HUES48 (cell line): ENCODE measurements around the gene ABCB8.

Source experiments
- H3K27ac ChIP-seq: one replicate; pipeline ENCODE4 v1.7.0; 2013; ENCODE audit warnings: low read depth, low read length, inconsistent platforms
- H3K27me3 ChIP-seq: 2 replicates; pipeline ENCODE4 v1.6.1; 2013; ENCODE audit warnings: mild to moderate bottlenecking, low read length; ENCODE audit not compliant: control insufficient read depth, insufficient read depth
- H3K36me3 ChIP-seq: 2 replicates; pipeline ENCODE4 v1.6.1; 2013; ENCODE audit warnings: low read length; ENCODE audit not compliant: control insufficient read depth, insufficient read depth
- H3K4me1 ChIP-seq: 2 replicates; pipeline ENCODE4 v1.6.1; 2013; ENCODE audit warnings: mild to moderate bottlenecking, low read length; ENCODE audit not compliant: control insufficient read depth, insufficient read depth
- H3K4me3 ChIP-seq: 2 replicates; pipeline ENCODE4 v1.5.1; 2013; ENCODE audit warnings: mild to moderate bottlenecking, low read depth, low read length
- H3K9ac ChIP-seq: 2 replicates; pipeline ENCODE4 v1.6.1; 2013; ENCODE audit warnings: mild to moderate bottlenecking, low read depth, low read length, moderate library complexity
- H3K9me3 ChIP-seq: 2 replicates; pipeline ENCODE4 v1.6.1; 2013; ENCODE audit warnings: low read length; ENCODE audit not compliant: control insufficient read depth, insufficient read depth

ABCB8 gene

GRCh38 chr7:151089893-151090730 lies 61.9 kb downstream of the ABCB8 start:
- H3K9me3 ChIP-seq = no peaks in the 10 kb centered on the region
- peak overlapping the region; percentile 57 for H3K27ac ChIP-seq
- no peak overlapping the region for H3K9ac ChIP-seq
- H3K4me1 ChIP-seq = peaks cover 28% of the 10 kb centered on the region
- H3K27me3 ChIP-seq = peaks cover 25% of the 10 kb centered on the region
- H3K36me3 ChIP-seq = 0 out of 2 replicates have a peak, but pooled peaks cover 3% of the 10 kb centered on the region
- no peak overlapping the region for H3K4me3 ChIP-seq

DNA sequence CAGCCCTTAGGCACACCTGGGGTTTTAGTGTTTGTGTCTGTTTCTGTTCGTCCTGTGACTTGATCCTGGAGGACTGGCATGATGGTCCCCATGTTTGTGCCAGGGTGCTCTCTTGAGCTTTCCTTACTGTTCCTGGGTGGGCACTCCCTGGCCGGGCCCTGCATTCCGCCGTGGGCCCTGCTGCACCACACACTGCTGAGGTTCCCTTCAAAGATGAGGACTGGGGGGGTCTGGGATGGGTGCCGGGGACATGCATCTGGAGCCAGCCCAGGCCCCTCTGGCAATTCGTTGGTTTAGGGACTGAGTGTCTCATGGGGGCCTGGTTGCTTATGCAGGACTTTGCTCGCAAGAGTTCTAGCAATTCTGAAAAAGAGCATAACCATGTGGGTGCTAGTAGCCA lies 62.8 kb downstream of the ABCB8 start:
- peaks cover 23% of the 10 kb centered on the region for H3K4me1 ChIP-seq
- no peak overlapping the region for H3K4me3 ChIP-seq
- H3K9me3 ChIP-seq = no peaks in the 10 kb centered on the region
- no peak overlapping the region for H3K9ac ChIP-seq
- H3K27me3 ChIP-seq = peaks cover 23% of the 10 kb centered on the region
- 0 out of 2 replicates have a peak, but pooled peaks cover 3% of the 10 kb centered on the region for H3K36me3 ChIP-seq
- no peak overlapping the region for H3K27ac ChIP-seq

GRCh38 chr7:151091431-151091830 lies 63.2 kb downstream of the ABCB8 start:
- no peak overlapping the region for H3K4me3 ChIP-seq
- no peak overlapping the region for H3K9ac ChIP-seq
- 0 out of 2 replicates have a peak, but pooled peaks cover 5% of the 10 kb centered on the region for H3K36me3 ChIP-seq
- H3K4me1 ChIP-seq = peaks cover 23% of the 10 kb centered on the region
- H3K27ac ChIP-seq = no peak overlapping the region
- peaks cover 23% of the 10 kb centered on the region for H3K27me3 ChIP-seq
- no peaks in the 10 kb centered on the region for H3K9me3 ChIP-seq

DNA sequence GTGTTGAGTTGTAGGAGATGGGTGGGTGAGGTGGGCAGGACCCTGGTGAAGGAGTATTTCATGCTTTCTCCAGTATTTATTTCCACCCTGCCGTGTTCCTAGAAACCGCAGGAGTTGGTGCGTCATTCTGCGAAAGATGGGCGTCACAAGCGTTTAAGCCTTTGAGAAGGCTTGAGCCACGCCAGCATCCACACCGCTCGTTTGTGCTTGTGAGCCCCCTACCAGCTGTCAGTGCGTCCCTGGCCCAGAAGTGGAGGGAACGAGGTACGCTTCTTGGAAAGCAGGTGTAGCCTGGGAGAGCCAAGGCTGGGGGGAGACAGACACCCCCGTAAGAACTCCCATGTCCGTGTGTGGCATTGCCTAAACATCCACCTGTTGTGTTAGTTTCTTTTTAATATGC lies 63.7 kb downstream of the ABCB8 start:
- H3K4me1 ChIP-seq = peaks cover 23% of the 10 kb centered on the region
- H3K9ac ChIP-seq = no peak overlapping the region
- 0 out of 2 replicates have a peak, but pooled peaks cover 5% of the 10 kb centered on the region for H3K36me3 ChIP-seq
- H3K27me3 ChIP-seq = peaks cover 21% of the 10 kb centered on the region
- H3K4me3 ChIP-seq = no peak overlapping the region
- H3K9me3 ChIP-seq = no peaks in the 10 kb centered on the region
- H3K27ac ChIP-seq = no peak overlapping the region

DNA sequence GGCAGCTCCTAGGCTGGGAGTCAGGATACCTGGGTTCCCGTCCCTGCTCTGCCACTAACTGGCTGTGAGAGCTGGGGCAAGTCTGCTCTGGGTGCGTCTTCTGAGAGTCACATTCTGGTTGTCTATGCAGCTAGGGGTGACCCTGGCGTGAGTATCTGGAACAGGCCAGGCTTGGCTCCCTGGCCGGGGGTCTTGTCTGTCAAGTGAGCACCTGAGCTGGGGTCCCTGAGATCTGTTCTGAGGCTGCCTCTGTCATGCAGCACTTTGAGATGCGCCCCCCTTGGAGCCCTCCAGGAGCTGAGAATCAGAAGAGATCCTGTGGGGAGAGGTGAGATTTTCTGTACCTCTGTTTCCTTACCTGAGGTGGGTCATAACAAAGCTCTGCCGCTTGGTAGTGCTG lies 65.5 kb downstream of the ABCB8 start:
- Histone ChIP-seq H3K9ac (no peak overlapping the region), H3K27me3 (peaks cover 4% of the 10 kb centered on the region), H3K9me3 (no peaks in the 10 kb centered on the region), H3K4me1 (peaks cover 12% of the 10 kb centered on the region; the same call in 1 of the 2 replicates), H3K27ac (no peak overlapping the region), H3K36me3 (0 out of 2 replicates have a peak, but pooled peaks cover 5% of the 10 kb centered on the region), H3K4me3 (no peak overlapping the region)

DNA sequence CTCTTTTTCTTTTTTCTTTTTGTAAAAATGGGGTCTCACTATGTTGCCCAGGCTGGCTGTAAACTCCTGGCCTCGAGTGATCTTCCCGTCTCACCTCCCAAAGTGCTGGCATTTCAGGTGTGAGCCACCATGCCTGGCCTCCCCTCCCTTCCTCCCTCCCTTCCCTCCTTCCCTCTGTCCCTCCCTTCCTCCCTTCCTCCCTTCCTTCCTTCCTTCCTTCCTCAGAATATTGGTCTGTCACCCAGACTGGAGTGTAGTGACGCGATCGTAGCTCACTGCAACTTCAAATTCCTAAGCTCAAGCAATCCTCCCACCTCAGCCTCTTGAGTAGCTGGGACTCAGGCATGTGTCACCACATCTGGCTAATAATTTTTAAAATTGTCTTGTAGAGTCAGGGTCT lies 66.4 kb downstream of the ABCB8 start:
- Histone ChIP-seq H3K36me3 (0 out of 2 replicates have a peak, but pooled peaks cover 5% of the 10 kb centered on the region), H3K27ac (no peak overlapping the region), H3K4me3 (no peak overlapping the region), H3K9me3 (no peaks in the 10 kb centered on the region), H3K27me3 (peaks cover 2% of the 10 kb centered on the region; the same call in 1 of the 2 replicates), H3K4me1 (peaks cover 5% of the 10 kb centered on the region; the same call in 1 of the 2 replicates), H3K9ac (no peak overlapping the region)

- no peak overlapping the region for H3K4me3 ChIP-seq
- no peak overlapping the region for H3K27ac ChIP-seq
- 0 out of 2 replicates have a peak, but pooled peaks cover 2% of the 10 kb centered on the region for H3K4me1 ChIP-seq
- H3K9ac ChIP-seq = no peak overlapping the region
- no peaks in the 10 kb centered on the region for H3K9me3 ChIP-seq
- H3K36me3 ChIP-seq = 0 out of 2 replicates have a peak, but pooled peaks cover 5% of the 10 kb centered on the region
- no peaks in the 10 kb centered on the region for H3K27me3 ChIP-seq
Measured at GRCh38 chr7:151095123-151095797, 67.0 kb downstream of the ABCB8 start.

DNA sequence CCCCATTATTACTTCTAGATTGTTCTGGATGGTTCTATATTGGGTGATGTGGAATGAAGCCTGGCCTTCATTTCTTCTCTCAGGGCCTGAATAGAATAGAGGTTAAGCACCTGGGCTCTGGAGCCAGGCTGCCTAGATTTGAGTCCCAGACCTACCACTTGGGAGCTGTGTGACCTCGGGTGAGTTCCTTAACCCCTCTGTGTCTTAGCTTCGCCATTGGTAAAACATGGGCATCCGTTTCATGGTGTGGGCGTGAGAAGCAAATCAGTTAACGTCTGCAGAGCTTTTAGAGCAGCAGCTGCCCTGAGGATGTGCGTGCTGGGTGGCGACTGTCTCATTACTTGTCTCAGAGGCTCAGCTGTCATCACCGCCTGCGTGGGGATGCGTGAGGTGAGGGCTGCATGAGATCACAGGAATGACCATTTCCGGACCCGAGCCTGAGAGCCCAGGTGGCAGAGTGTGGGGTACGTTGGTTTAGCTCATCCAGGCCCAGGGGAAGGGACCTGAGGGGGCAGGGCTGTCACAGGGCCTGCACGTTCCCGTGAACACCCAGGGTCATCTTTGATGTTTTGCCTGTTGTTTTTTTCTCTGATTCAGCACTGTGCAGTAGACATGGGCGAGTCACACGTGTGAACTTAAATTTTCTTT lies 67.7 kb downstream of the ABCB8 start:
- H3K9ac ChIP-seq = no peak overlapping the region
- no peak overlapping the region for H3K27ac ChIP-seq
- H3K9me3 ChIP-seq = no peaks in the 10 kb centered on the region
- H3K36me3 ChIP-seq = 0 out of 2 replicates have a peak, but pooled peaks cover 5% of the 10 kb centered on the region
- H3K4me3 ChIP-seq = no peak overlapping the region
- 0 out of 2 replicates have a peak, but pooled peaks cover 2% of the 10 kb centered on the region for H3K4me1 ChIP-seq
- no peaks in the 10 kb centered on the region for H3K27me3 ChIP-seq
